ENCODE results near the gene NFE2. TPM values are rescaled to one million over a fixed set of nuclear protein-coding genes. Genes with fewer than 3 reads are reported as not detected.

NFE2 gene
- total and polyA plus RNA-seq, 2 of the 8 experiments (the other 6 are each of a cell fraction or from before 2014, with no cell fraction given) = 2.0 to 6.1 TPM

GRCh38 chr12:54349679-54350078 lies 48.9 kb upstream of the NFE2 start:
- Histone ChIP-seq H3K79me2 (ENCODE audit: control insufficient read depth in 1 of 2, insufficient read depth in 2 of 2, low read length in 2 of 2) (no peaks in the 10 kb centered on the region), H2BK12ac (ENCODE audit: low read depth, low read length) (no peak overlapping the region), H2AK5ac (ENCODE audit: low read depth, low read length) (no peak overlapping the region), H2BK15ac (ENCODE audit: low read length) (no peak overlapping the region), H3K4me2 (ENCODE audit: insufficient read depth in 1 of 2, low read depth in 2 of 2, low read length in 2 of 2) (no peak overlapping the region), H3K79me1 (ENCODE audit: low read depth, low read length) (no peaks in the 10 kb centered on the region), H3K27ac (ENCODE audit: low read depth, low read length) (no peak overlapping the region), H3K23me2 (ENCODE audit: low read depth, low read length) (peaks cover 3% of the 10 kb centered on the region), H3K56ac (replicated peaks; ENCODE audit: insufficient read length, low read depth, low read length) (no peak overlapping the region), H3K14ac (ENCODE audit: insufficient read length) (no peak overlapping the region), H3K9ac (replicated peaks in 1 of 4; ENCODE audit: extremely low read depth in 1 of 4, low read depth in 3 of 4, low read length in 3 of 4) (no peak overlapping the region; a peak in 1 of 7 replicates), H2BK120ac (replicated peaks; ENCODE audit: low read depth, low read length) (no peak overlapping the region), H3K9me3 (ENCODE audit: insufficient read depth in 2 of 2, low read depth in 1 of 2, low read length in 1 of 2) (no peaks in the 10 kb centered on the region), H2AFZ (ENCODE audit: low read length) (no peak overlapping the region), H4K5ac (ENCODE audit: insufficient read length, low read depth, low read length) (no peak overlapping the region), H4K91ac (replicated peaks; ENCODE audit: insufficient read length, low read length) (no peak overlapping the region), H2BK20ac (ENCODE audit: low read length) (no peak overlapping the region), H4K8ac (ENCODE audit: extremely low read depth, insufficient read depth, low read length) (no peak overlapping the region), H2BK5ac (ENCODE audit: low read depth, low read length) (no peak overlapping the region), H3K36me3 (ENCODE audit: control insufficient read depth in 2 of 4, insufficient read depth in 4 of 4, low read length in 3 of 4) (peaks cover 2 to 34% (median 20%) of the 10 kb centered on the region in 4 experiments; a peak in 7 of 8 replicates), H4K20me1 (replicated peaks in 1 of 2; ENCODE audit: control insufficient read depth in 1 of 2, insufficient read depth in 2 of 2, low read length in 2 of 2) (no peaks in the 10 kb centered on the region), H3K27me3 (replicated peaks in 1 of 4; ENCODE audit: control insufficient read depth in 3 of 4, extremely low read depth in 1 of 4, insufficient read depth in 3 of 4, low read length in 3 of 4) (peaks cover 0 to 9% (median 4%) of the 10 kb centered on the region in 4 experiments; a peak in 3 of 7 replicates), H3K18ac (ENCODE audit: extremely low read depth, low read length) (no peak overlapping the region), H3K4me3 (ENCODE audit: extremely low read depth in 1 of 4, insufficient read depth in 2 of 4, low read depth in 3 of 4, low read length in 4 of 4) (no peak overlapping the region), H3K23ac (ENCODE audit: insufficient read length) (no peak overlapping the region), H3K4ac (replicated peaks; ENCODE audit: insufficient read length, low read depth, low read length) (no peak overlapping the region), H3K4me1 (replicated peaks in 1 of 4; ENCODE audit: control insufficient read depth in 3 of 4, insufficient read depth in 4 of 4, low read length in 3 of 4) (peaks cover 17 to 45% (median 20%) of the 10 kb centered on the region in 4 experiments)
- ChIA-PET CTCF (ENCODE audit: partially characterized antibody) (interaction anchor here (0.6 to 6.2 kb wide), 11 partner anchors 8 to 129 kb away, joined by 3 to 121 read pairs (median 17); no protein-coding TSS in a partner anchor), POLR2A (ENCODE audit: partially characterized antibody) (interaction anchor here (1.3 to 6.3 kb wide), 8 partner anchors 8 to 91 kb away, joined by 3 to 74 read pairs (median 22); partner anchors contain the start of genes CBX5, COPZ1 and HNRNPA1)
- FAIRE-seq (no peak), DNase-seq (ENCODE audit: low read depth in 1 of 2, low spot score in 2 of 2) (no peak)
- TF ChIP-seq RFX5 (IDR thresholded peaks at IDR 0.05; ENCODE audit: borderline replicate concordance, low read depth, low read length) = no peak
- no peak for TF ChIP-seq CHD2 (IDR thresholded peaks at IDR 0.05; ENCODE audit: low read length)
- no peak for TF ChIP-seq SP2 (IDR thresholded peaks at IDR 0.05; ENCODE audit: low read length)
- no peak for TF ChIP-seq SRF (IDR thresholded peaks at IDR 0.05; ENCODE audit: low read depth, low read length)
- TF ChIP-seq HDAC6 (IDR thresholded peaks at IDR 0.05; ENCODE audit: low read depth, low read length) = no peak

All from H1 (cell line).